Urinary bladder (tissue), 4 donors: ENCODE measurements around the gene SEMA4A. TPM values are rescaled to one million over a fixed set of nuclear protein-coding genes. Genes with fewer than 3 reads are reported as not detected.
A peak's percentile ranks its signal among the peaks of the same experiment; 100 is the strongest.

ENCODE experiments used
- DNase-seq: peaks from one replicate; pipeline ENCODE4 v3.0.0-alpha.2; 2015; ENCODE audit errors: extremely low spot score
- H3K27ac ChIP-seq: one replicate; pipeline ENCODE4 v1.5.1; 2013; ENCODE audit warnings: low read depth, mild to moderate bottlenecking, moderate library complexity
- H3K36me3 ChIP-seq: one replicate; pipeline ENCODE4 v1.6.1; 2013; ENCODE audit warnings: mild to moderate bottlenecking, moderate library complexity; ENCODE audit not compliant: insufficient read depth
- H3K4me1 ChIP-seq: one replicate; pipeline ENCODE4 v1.6.1; 2013; ENCODE audit warnings: mild to moderate bottlenecking, moderate library complexity; ENCODE audit not compliant: insufficient read depth
- H3K4me3 ChIP-seq: one replicate; pipeline ENCODE4 v1.5.1; 2013; ENCODE audit warnings: low read depth, low read length
- WGBS: extraction: QIAGEN DNeasy Blood & Tissue Kit; methylation state at CpG from one replicate; pipeline ENCODE4 v1.1.7; 2013; 5-methylcytosine and 5-hydroxymethylcytosine counted together
- polyA plus RNA-seq: library from polyadenylated mRNA; stranded (reverse); fragments of 200-250 nt; gene quantifications from one replicate; pipeline ENCODE4 v1.2.3, GENCODE V29; 2013
- total RNA-seq: library from RNA; depleted of rRNA; stranded (reverse); fragments of >200 nt; gene quantifications from one replicate; pipeline ENCODE4 v1.2.3, GENCODE V29; 2014
- donor health status: healthy with polysubstance abuse.
- donor health status: healthy.

SEMA4A gene
- total and polyA plus RNA-seq, 2 donors = 7.0 to 7.3 TPM

GRCh38 chr1:156150333-156151011, 2.9 kb upstream of the SEMA4A start:
- no peak overlapping the region for H3K4me3 ChIP-seq
- no peak for DNase-seq
- WGBS = 37% methylated on average over 10 of the region's 10 CpGs

GRCh38 chr1:156151093-156151688, 2.2 kb upstream of the SEMA4A start:
- DNase-seq = no peak
- H3K4me3 ChIP-seq = no peak overlapping the region
- 62% methylated on average over 6 of the region's 6 CpGs for WGBS
- H3K27ac ChIP-seq = no peak overlapping the region
- H3K4me1 ChIP-seq = no peaks in the 10 kb centered on the region
- H3K36me3 ChIP-seq = no peaks in the 10 kb centered on the region

More at GRCh38 chr1:156150333-156151011, 2.9 kb upstream of the SEMA4A start:
- H3K36me3 ChIP-seq = no peaks in the 10 kb centered on the region
- H3K4me1 ChIP-seq = no peaks in the 10 kb centered on the region
- H3K27ac ChIP-seq = no peak overlapping the region

- no peak for DNase-seq
- Histone ChIP-seq H3K4me3 (no peak overlapping the region), H3K27ac (no peak overlapping the region), H3K36me3 (no peaks in the 10 kb centered on the region), H3K4me1 (no peaks in the 10 kb centered on the region)
- 59% methylated on average over 5 of the region's 5 CpGs for WGBS
Observed at GRCh38 chr1:156152628-156153027, 757 bp upstream of the SEMA4A start.

- WGBS = 64% methylated on average over 11 of the region's 11 CpGs
- Histone ChIP-seq H3K4me3 (no peak overlapping the region), H3K36me3 (no peaks in the 10 kb centered on the region), H3K4me1 (no peaks in the 10 kb centered on the region), H3K27ac (no peak overlapping the region)
- DNase-seq = no peak
Observed at GRCh38 chr1:156154317-156154749, 948 bp downstream of the SEMA4A start.

GRCh38 chr1:156155756-156156510, 2.5 kb downstream of the SEMA4A start:
- H3K4me1 ChIP-seq = no peaks in the 10 kb centered on the region
- 59% methylated on average over 12 of the region's 12 CpGs for WGBS
- DNase-seq = no peak
- no peak overlapping the region for H3K4me3 ChIP-seq
- H3K27ac ChIP-seq = no peak overlapping the region
- H3K36me3 ChIP-seq = no peaks in the 10 kb centered on the region

- H3K36me3 ChIP-seq = no peaks in the 10 kb centered on the region
- WGBS = 88% methylated on average over 3 of the region's 3 CpGs
- no peak overlapping the region for H3K27ac ChIP-seq
- H3K4me1 ChIP-seq = no peaks in the 10 kb centered on the region
- no peak overlapping the region for H3K4me3 ChIP-seq
- DNase-seq = no peak
Observed at GRCh38 chr1:156157506-156157905, 4.1 kb downstream of the SEMA4A start.

GRCh38 chr1:156157966-156158365, 4.6 kb downstream of the SEMA4A start:
- H3K4me3 ChIP-seq = no peak overlapping the region
- no peaks in the 10 kb centered on the region for H3K36me3 ChIP-seq
- no peak for DNase-seq
- WGBS = 80% methylated on average over 5 of the region's 5 CpGs
- no peaks in the 10 kb centered on the region for H3K4me1 ChIP-seq
- H3K27ac ChIP-seq = no peak overlapping the region

GRCh38 chr1:156160000-156160742, 6.8 kb downstream of the SEMA4A start:
- no peaks in the 10 kb centered on the region for H3K36me3 ChIP-seq
- 57% methylated on average over 13 of the region's 13 CpGs for WGBS
- no peak overlapping the region for H3K4me3 ChIP-seq
- H3K27ac ChIP-seq = no peak overlapping the region
- H3K4me1 ChIP-seq = no peaks in the 10 kb centered on the region
- DNase-seq = no peak

- no peak overlapping the region for H3K27ac ChIP-seq
- H3K4me3 ChIP-seq = peak overlapping the region; percentile 32
- H3K36me3 ChIP-seq = no peaks in the 10 kb centered on the region
- 8% methylated on average over 22 of the region's 22 CpGs for WGBS
- H3K4me1 ChIP-seq = no peaks in the 10 kb centered on the region
- peak; percentile 61 for DNase-seq
Observed at GRCh38 chr1:156160743-156161171, 7.4 kb downstream of the SEMA4A start.

GRCh38 chr1:156162430-156163037, 9.1 kb downstream of the SEMA4A start:
- H3K4me1 ChIP-seq = no peaks in the 10 kb centered on the region
- no peaks in the 10 kb centered on the region for H3K36me3 ChIP-seq
- WGBS = 65% methylated on average over 5 of the region's 5 CpGs
- no peak overlapping the region for H3K4me3 ChIP-seq
- H3K27ac ChIP-seq = no peak overlapping the region
- no peak for DNase-seq

GRCh38 chr1:156163712-156164111, 10.3 kb downstream of the SEMA4A start:
- Histone ChIP-seq H3K36me3 (no peaks in the 10 kb centered on the region), H3K27ac (no peak overlapping the region), H3K4me3 (no peak overlapping the region), H3K4me1 (no peaks in the 10 kb centered on the region)
- 96% methylated on average over 1 of the region's 1 CpG for WGBS
- no peak for DNase-seq

GRCh38 chr1:156164125-156164831, 10.9 kb downstream of the SEMA4A start:
- Histone ChIP-seq H3K27ac (no peak overlapping the region), H3K4me3 (no peak overlapping the region), H3K36me3 (no peaks in the 10 kb centered on the region), H3K4me1 (no peaks in the 10 kb centered on the region)
- DNase-seq = no peak
- WGBS = 83% methylated on average over 6 of the region's 6 CpGs

- H3K4me3 ChIP-seq = no peak overlapping the region
- no peak for DNase-seq
- H3K4me1 ChIP-seq = no peaks in the 10 kb centered on the region
- no peak overlapping the region for H3K27ac ChIP-seq
- no peaks in the 10 kb centered on the region for H3K36me3 ChIP-seq
- 78% methylated on average over 2 of the region's 2 CpGs for WGBS
Observed at GRCh38 chr1:156165083-156165482, 11.7 kb downstream of the SEMA4A start.
